ENCODE data around the gene PLOD3.

The PLOD3 gene

DNA sequence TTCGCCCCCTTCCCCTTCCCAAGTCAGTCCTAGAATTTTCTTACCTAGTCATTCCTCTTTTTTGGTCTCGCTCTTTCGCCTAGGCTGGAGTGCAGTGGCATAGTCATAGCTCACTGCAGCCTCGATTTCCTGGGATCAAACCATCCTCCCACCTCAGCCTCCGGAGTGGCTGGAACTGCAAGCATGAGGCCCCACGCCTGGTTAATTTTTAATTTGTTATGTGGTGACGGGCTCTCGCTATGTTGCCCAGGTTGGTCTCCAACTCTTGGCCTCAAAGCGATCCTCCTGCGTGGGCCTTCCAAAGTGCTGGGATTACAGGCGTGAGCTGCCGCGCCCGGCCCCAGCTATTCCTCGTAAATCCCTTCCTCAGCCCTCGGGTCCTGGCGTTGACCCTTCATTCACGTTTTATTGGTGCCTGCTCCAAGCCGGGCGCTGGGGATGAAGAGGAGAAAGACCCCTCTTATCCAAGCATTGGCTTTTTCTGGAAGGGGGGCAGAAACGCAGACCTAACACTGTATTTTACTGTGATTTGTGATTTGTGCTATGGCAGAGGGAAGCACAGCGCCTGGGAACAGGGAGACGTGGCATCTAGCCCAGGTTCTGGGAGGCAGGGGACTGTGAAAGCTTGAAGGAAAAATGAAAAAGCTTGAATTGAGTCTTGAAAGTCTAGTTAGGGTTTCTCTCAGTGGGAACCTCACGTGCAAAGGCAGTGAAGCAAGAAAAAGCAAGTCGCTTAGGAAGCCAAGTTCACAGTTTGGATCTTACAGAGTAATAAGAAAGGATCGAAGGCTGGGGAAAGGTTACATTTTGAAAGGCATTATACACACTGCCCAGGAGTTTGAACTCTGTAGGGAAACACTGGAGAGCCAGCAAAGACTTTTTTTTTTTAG, 1.1 kb upstream of the PLOD3 start:
- Histone ChIP-seq H3K36me3 (ENCODE audit: insufficient read depth, insufficient read length, low read length) (peaks cover 41% of the 10 kb centered on the region), H3K9me3 (ENCODE audit: insufficient read depth, low read length) (no peaks in the 10 kb centered on the region), H3K4me1 (ENCODE audit: insufficient read depth, insufficient read length) (peaks cover 9% of the 10 kb centered on the region), H3K9ac (ENCODE audit: insufficient read length, low read depth) (peak overlapping the region; percentile 86), H3K4me3 (ENCODE audit: insufficient read length, low read depth) (peak overlapping the region; percentile 78), H3K27me3 (ENCODE audit: insufficient read depth, insufficient read length) (no peaks in the 10 kb centered on the region)
- TF ChIP-seq ZNF274 (IDR thresholded peaks at IDR 0.05; ENCODE audit: low read depth, low read length), result no peak
- TF ChIP-seq SUZ12 (IDR thresholded peaks at IDR 0.05; ENCODE audit: extremely low read depth, insufficient read depth, insufficient read length), result no peak
- TF ChIP-seq YY1 (IDR thresholded peaks at IDR 0.05; ENCODE audit: insufficient read depth, insufficient read length), result no peak
- no peak for DNase-seq (ENCODE audit: low read depth, low spot score)

DNA sequence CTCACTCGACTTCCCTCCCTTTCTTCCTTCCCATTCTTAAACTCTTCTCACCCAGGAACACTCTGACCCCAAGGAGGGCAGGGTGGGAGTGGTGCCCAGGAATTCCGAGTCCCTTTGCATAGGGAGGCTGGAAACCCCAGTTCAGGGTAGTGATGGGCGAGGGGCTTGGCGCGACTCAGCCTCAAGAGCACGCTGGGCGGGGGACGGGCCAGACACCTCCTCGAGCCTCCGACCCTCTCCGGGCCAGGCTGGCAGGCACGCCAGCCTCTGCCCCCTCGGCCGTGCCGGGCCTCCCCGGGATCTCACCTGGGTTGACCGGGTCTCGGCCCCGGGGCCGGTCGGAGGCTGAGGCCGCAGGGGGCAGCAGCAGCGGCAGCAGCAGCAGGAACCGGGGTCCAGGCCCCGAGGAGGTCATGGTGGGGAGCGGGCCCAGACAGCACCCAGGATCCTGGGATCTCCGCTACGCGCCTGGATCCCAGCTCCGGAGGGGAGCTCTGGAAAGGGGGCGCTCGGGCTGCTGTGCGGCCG, 457 bp downstream of the PLOD3 start:
- H3K4me1 ChIP-seq (ENCODE audit: insufficient read depth, insufficient read length), result peaks cover 6% of the 10 kb centered on the region
- peaks cover 41% of the 10 kb centered on the region for H3K36me3 ChIP-seq (ENCODE audit: insufficient read depth, insufficient read length, low read length)
- no peaks in the 10 kb centered on the region for H3K9me3 ChIP-seq (ENCODE audit: insufficient read depth, low read length)
- peak overlapping the region; percentile 78 for H3K4me3 ChIP-seq (ENCODE audit: insufficient read length, low read depth)
- H3K9ac ChIP-seq (ENCODE audit: insufficient read length, low read depth), result peak overlapping the region; percentile 90
- no peaks in the 10 kb centered on the region for H3K27me3 ChIP-seq (ENCODE audit: insufficient read depth, insufficient read length)
- DNase-seq (ENCODE audit: low read depth, low spot score), result no peak
- no peak for TF ChIP-seq YY1 (IDR thresholded peaks at IDR 0.05; ENCODE audit: insufficient read depth, insufficient read length)
- no peak for TF ChIP-seq ZNF274 (IDR thresholded peaks at IDR 0.05; ENCODE audit: low read depth, low read length)
- TF ChIP-seq SUZ12 (IDR thresholded peaks at IDR 0.05; ENCODE audit: extremely low read depth, insufficient read depth, insufficient read length), result no peak

DNA sequence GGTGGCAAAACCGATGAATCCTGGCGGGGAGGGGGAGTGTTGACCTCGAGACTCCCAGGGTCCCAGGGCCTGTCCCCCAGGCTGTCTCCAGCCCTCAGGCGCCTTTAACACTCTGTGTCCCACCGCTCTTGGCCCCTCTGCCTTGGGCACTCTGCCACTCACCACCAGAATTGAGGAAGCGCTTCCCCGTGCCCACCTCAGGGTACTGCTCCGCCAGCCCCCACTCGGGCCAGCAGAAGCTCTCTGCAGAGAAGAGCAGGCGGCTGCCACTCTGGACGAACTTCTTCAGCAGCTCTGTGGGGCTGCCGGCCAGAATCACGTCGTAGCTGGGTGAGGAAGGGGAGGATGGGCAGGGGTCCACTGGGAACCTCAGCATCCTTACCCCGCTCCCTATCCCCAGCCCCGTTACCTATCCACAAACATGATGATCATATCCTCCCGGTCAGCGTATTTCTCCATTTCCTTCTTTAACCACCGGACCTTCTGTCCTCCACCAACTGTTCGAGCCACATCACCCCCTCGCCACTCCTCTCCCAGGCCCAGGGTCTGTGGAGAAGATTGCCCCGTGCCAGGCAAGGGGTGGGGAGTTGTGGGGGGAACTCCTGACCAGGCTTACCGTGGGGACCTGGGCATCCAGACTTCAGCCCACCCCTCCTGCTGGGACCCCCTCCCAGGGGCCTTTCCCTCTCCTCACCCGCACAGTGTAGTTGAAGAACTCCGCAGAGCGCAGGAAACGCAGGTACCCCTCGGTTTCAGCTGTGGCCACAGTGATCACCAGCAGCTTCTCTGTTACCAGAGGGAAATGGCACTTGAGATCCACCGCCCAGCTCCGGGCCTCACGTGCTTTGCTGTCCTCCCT, 1.2 kb downstream of the PLOD3 start:
- peaks cover 42% of the 10 kb centered on the region for H3K36me3 ChIP-seq (ENCODE audit: insufficient read depth, insufficient read length, low read length)
- no peak for DNase-seq (ENCODE audit: low read depth, low spot score)
- TF ChIP-seq ZNF274 (IDR thresholded peaks at IDR 0.05; ENCODE audit: low read depth, low read length), result no peak
- no peak for TF ChIP-seq YY1 (IDR thresholded peaks at IDR 0.05; ENCODE audit: insufficient read depth, insufficient read length)
- TF ChIP-seq SUZ12 (IDR thresholded peaks at IDR 0.05; ENCODE audit: extremely low read depth, insufficient read depth, insufficient read length), result no peak

DNA sequence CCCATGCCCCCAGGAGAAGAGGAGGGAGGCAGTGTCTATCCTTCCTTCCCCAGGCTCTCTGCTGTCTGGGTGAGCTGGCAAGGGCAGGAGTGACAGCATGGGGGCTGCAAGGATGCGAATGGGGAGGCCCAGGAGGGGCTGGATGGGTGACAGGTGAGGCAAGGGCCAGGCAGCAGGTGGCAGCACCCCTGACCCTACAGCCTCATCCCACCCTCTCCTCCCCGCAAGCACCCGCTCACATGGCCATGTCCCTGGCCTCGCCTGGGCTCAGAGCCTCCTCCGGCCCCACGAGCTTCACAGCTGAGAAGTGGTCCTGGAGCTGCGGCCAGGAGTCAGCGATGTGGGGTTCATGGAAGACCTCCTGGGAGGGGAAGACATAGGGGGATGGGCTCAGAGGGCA, 5.4 kb downstream of the PLOD3 start:
- Histone ChIP-seq H3K9ac (ENCODE audit: insufficient read length, low read depth) (no peak overlapping the region), H3K36me3 (ENCODE audit: insufficient read depth, insufficient read length, low read length) (peaks cover 65% of the 10 kb centered on the region), H3K9me3 (ENCODE audit: insufficient read depth, low read length) (no peaks in the 10 kb centered on the region)

More for the DNA sequence above, 1.2 kb downstream of the PLOD3 start:
- H3K9ac ChIP-seq (ENCODE audit: insufficient read length, low read depth), result peak overlapping the region; percentile 90
- peaks cover 5% of the 10 kb centered on the region for H3K4me1 ChIP-seq (ENCODE audit: insufficient read depth, insufficient read length)
- no peaks in the 10 kb centered on the region for H3K27me3 ChIP-seq (ENCODE audit: insufficient read depth, insufficient read length)
- no peaks in the 10 kb centered on the region for H3K9me3 ChIP-seq (ENCODE audit: insufficient read depth, low read length)
- peak overlapping the region; percentile 78 for H3K4me3 ChIP-seq (ENCODE audit: insufficient read length, low read depth)

DNA sequence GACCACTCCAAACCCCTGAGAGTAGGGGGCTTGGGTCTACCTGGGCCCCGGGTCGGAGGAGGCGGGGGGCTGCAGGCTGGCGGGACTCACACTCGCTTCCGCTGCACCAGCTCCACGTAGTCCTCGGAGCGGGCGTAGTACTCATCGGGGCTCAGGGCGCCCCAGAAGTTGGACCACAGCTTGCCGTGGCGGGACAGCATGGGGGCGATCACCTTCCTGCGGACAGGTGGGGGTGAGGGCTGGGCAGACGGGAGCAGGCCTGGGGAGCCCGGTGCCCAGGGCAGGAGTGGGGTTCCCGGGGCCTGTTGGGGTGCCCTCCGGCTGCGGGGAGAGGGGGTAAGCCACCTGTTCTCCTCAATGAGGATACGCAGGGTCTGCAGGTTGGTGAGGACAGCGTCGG, 5.9 kb downstream of the PLOD3 start:
- peaks cover 67% of the 10 kb centered on the region for H3K36me3 ChIP-seq (ENCODE audit: insufficient read depth, insufficient read length, low read length)
- DNase-seq (ENCODE audit: low read depth, low spot score), result no peak
- no peak overlapping the region for H3K9ac ChIP-seq (ENCODE audit: insufficient read length, low read depth)
- peaks cover 5% of the 10 kb centered on the region for H3K4me1 ChIP-seq (ENCODE audit: insufficient read depth, insufficient read length)
- no peak overlapping the region for H3K4me3 ChIP-seq (ENCODE audit: insufficient read length, low read depth)
- H3K27me3 ChIP-seq (ENCODE audit: insufficient read depth, insufficient read length), result no peaks in the 10 kb centered on the region
- H3K9me3 ChIP-seq (ENCODE audit: insufficient read depth, low read length), result no peaks in the 10 kb centered on the region
- no peak for TF ChIP-seq YY1 (IDR thresholded peaks at IDR 0.05; ENCODE audit: insufficient read depth, insufficient read length)
- TF ChIP-seq ZNF274 (IDR thresholded peaks at IDR 0.05; ENCODE audit: low read depth, low read length), result no peak
- no peak for TF ChIP-seq SUZ12 (IDR thresholded peaks at IDR 0.05; ENCODE audit: extremely low read depth, insufficient read depth, insufficient read length)

More for the DNA sequence above, 5.4 kb downstream of the PLOD3 start:
- H3K4me1 ChIP-seq (ENCODE audit: insufficient read depth, insufficient read length), result peaks cover 5% of the 10 kb centered on the region
- H3K4me3 ChIP-seq (ENCODE audit: insufficient read length, low read depth), result no peak overlapping the region
- no peaks in the 10 kb centered on the region for H3K27me3 ChIP-seq (ENCODE audit: insufficient read depth, insufficient read length)
- no peak for DNase-seq (ENCODE audit: low read depth, low spot score)
- TF ChIP-seq SUZ12 (IDR thresholded peaks at IDR 0.05; ENCODE audit: extremely low read depth, insufficient read depth, insufficient read length), result no peak
- TF ChIP-seq YY1 (IDR thresholded peaks at IDR 0.05; ENCODE audit: insufficient read depth, insufficient read length), result no peak
- no peak for TF ChIP-seq ZNF274 (IDR thresholded peaks at IDR 0.05; ENCODE audit: low read depth, low read length)

DNA sequence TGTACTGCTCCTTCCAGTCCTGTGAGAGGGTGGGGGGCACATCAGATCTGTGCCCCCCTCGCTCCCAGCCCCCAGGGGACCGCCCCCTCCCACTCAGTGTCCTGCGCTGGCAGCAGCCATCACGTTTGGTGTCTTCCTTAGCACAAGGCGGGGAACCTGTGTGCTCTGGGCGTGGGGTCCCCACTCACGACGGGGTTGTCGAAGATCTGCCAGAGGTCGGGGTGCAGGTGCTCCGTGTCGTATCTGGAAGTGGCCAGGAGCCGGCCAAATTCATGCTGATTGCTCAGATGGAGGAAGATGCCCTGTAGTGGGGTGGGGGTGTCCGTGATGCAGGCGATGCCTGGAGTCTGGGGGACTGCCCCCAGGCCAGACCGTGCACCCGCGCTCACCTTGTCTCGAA, 7.2 kb downstream of the PLOD3 start:
- no peaks in the 10 kb centered on the region for H3K4me1 ChIP-seq (ENCODE audit: insufficient read depth, insufficient read length)
- H3K9me3 ChIP-seq (ENCODE audit: insufficient read depth, low read length), result no peaks in the 10 kb centered on the region
- H3K9ac ChIP-seq (ENCODE audit: insufficient read length, low read depth), result no peak overlapping the region
- no peaks in the 10 kb centered on the region for H3K27me3 ChIP-seq (ENCODE audit: insufficient read depth, insufficient read length)
- no peak overlapping the region for H3K4me3 ChIP-seq (ENCODE audit: insufficient read length, low read depth)
- H3K36me3 ChIP-seq (ENCODE audit: insufficient read depth, insufficient read length, low read length), result peaks cover 65% of the 10 kb centered on the region
- DNase-seq (ENCODE audit: low read depth, low spot score), result no peak
- no peak for TF ChIP-seq ZNF274 (IDR thresholded peaks at IDR 0.05; ENCODE audit: low read depth, low read length)
- no peak for TF ChIP-seq SUZ12 (IDR thresholded peaks at IDR 0.05; ENCODE audit: extremely low read depth, insufficient read depth, insufficient read length)
- no peak for TF ChIP-seq YY1 (IDR thresholded peaks at IDR 0.05; ENCODE audit: insufficient read depth, insufficient read length)

Data from NT2/D1 (cell line).